Neutrophil (primary cell): Measurements from ENCODE around the gene WBP11.
A peak's percentile ranks its signal among the peaks of the same experiment; 100 is the strongest.

Experiments used
- H3K27ac ChIP-seq: fragments of 200-600 bp; sonication (generic); 2 replicates; pipeline ENCODE4 v1.5.1; 2016; ENCODE audit warnings: mild to moderate bottlenecking, moderate library complexity
- H3K27me3 ChIP-seq: fragments of 200-600 bp; sonication (generic); 2 replicates; pipeline ENCODE4 v1.6.0; 2016; ENCODE audit warnings: mild to moderate bottlenecking
- H3K36me3 ChIP-seq: fragments of 200-600 bp; sonication (generic); 2 replicates; pipeline ENCODE4 v1.5.1; 2017
- H3K4me1 ChIP-seq, 2 experiments: fragments of 200-600 bp in 1 of 2; sonication (generic) in 1 of 2; 1 replicate in 1 of 2; 2 replicates in 1 of 2; pipeline versions ENCODE4 v1.5.1 to v1.6.1; 2013 to 2016; ENCODE audit warnings: low read depth in 1 of 2, low read length in 1 of 2, mild to moderate bottlenecking in 1 of 2, moderate library complexity in 1 of 2; ENCODE audit not compliant: control insufficient read depth in 1 of 2, insufficient read depth in 1 of 2
- H3K4me3 ChIP-seq, 2 experiments: fragments of 200-600 bp in 1 of 2; sonication (generic) in 1 of 2; 1 replicate in 1 of 2; 2 replicates in 1 of 2; pipeline ENCODE4 v1.5.1; 2013 to 2016; ENCODE audit warnings: low read depth in 1 of 2, low read length in 1 of 2, mild to moderate bottlenecking in 1 of 2, moderate library complexity in 1 of 2
- H3K9me3 ChIP-seq: fragments of 200-600 bp; sonication (generic); 2 replicates; pipeline ENCODE4 v1.5.1; 2016
- TF ChIP-seq, protein P1 (sequence below): fragments of 200-600 bp; sonication (generic); IDR thresholded peaks from 2 replicates; pipeline ENCODE4 v1.5.1; 2016; ENCODE audit warnings: antibody characterized with exemption

The WBP11 gene

DNA sequence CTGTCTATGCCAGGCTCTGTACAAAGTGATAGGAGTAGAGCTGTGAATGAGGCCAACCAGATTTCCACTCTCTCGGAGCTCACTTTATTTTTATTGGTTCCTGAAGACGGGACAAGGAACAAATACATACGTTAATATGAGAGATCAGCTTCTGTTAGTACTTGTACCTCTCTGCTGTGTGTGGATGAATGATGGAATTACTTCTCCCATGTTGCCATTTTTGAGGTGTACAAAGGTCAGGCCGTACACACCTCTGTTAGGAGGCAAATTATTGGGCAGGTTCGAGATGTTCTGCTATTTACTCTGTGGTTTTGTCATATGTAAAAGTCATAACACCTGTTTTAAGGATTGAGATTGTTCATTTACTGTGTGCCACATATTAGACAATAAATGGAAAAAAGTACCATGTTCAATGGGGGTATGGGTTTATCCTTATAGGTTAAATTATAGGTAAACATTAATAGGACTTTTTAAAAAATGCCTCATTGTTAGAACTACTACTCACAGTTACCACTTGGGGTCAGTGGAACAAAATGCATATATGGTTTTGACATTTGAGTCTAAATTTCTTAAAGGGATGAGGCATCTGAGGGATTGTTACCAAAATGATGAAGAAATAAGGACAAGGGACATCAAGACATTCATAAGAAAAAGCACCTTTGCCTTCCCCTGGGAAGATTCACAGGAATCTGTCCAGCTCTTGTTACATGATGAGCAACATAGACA is 26.9 kb downstream of the WBP11 start:
- H3K9me3 ChIP-seq: no peaks in the 10 kb centered on the region
- H3K4me1 ChIP-seq: peaks cover 33 to 39% of the 10 kb centered on the region in 2 experiments
- no peaks in the 10 kb centered on the region for H3K36me3 ChIP-seq
- no peak overlapping the region for H3K27ac ChIP-seq
- TF ChIP-seq, protein P1, sequence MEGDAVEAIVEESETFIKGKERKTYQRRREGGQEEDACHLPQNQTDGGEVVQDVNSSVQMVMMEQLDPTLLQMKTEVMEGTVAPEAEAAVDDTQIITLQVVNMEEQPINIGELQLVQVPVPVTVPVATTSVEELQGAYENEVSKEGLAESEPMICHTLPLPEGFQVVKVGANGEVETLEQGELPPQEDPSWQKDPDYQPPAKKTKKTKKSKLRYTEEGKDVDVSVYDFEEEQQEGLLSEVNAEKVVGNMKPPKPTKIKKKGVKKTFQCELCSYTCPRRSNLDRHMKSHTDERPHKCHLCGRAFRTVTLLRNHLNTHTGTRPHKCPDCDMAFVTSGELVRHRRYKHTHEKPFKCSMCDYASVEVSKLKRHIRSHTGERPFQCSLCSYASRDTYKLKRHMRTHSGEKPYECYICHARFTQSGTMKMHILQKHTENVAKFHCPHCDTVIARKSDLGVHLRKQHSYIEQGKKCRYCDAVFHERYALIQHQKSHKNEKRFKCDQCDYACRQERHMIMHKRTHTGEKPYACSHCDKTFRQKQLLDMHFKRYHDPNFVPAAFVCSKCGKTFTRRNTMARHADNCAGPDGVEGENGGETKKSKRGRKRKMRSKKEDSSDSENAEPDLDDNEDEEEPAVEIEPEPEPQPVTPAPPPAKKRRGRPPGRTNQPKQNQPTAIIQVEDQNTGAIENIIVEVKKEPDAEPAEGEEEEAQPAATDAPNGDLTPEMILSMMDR: no peak
- H3K27me3 ChIP-seq: peaks cover 65% of the 10 kb centered on the region
- no peak overlapping the region for H3K4me3 ChIP-seq

DNA sequence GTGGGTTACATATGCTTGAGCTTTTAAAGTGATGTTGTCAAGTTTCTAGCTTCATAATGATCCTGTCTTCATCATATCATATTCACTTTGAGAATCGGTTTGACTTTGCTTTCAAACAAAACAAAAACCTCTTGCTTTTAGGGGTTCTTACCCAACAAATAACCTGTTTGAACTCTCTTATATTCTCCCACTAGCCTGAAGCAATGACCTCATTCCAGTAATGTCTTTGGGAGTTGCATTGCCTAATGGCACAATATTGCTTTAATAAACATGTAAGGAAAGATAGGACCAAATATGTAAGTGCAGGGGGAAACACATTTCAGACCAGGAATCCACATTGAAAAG is 27.7 kb downstream of the WBP11 start:
- Histone ChIP-seq H3K27me3 (peaks cover 57% of the 10 kb centered on the region), H3K36me3 (no peaks in the 10 kb centered on the region), H3K4me3 (peak overlapping the region; percentile 69 to 83), H3K27ac (peak overlapping the region; percentile 79), H3K9me3 (no peaks in the 10 kb centered on the region), H3K4me1 (peaks cover 40 to 43% of the 10 kb centered on the region in 2 experiments)
- TF ChIP-seq, protein P1: no peak

DNA sequence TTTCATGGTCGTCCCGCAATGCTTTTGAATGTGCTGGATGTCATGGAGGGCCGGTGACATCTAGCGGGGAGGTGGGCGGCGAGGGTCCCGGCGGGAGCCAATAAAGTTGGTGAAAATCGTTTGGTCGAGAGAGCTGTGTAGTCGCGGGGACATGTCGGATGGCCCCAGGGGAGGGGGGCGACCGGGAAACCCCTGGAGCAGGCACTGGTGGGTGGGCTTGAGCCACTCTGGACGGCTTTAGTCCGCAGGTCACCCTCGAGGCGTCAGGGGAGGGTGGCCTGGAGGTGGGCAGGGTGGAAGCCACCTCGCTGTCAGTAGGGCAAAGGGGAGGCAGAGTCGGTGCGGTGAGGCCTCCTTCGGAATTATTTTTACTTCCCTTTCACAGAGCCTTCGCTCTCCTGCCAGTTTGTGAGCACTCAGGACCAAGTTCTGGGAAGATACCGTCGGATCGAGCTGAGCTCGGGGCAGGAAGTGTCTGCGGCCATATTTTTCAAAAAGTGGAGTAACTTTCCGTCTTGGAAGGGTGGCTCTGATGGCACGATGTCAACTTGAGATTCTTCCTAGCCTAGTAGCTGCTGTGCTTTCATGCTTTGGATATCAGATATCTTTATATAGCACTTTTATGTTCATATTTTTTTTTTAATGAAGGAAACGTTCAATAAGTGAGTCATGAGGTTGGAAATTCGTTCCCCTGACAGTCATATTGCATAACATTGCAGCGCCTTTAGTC is 28.2 kb downstream of the WBP11 start:
- Histone ChIP-seq H3K4me1 (peaks cover 40 to 44% of the 10 kb centered on the region in 2 experiments), H3K9me3 (no peaks in the 10 kb centered on the region), H3K4me3 (peak overlapping the region; percentile 69 to 83), H3K27ac (peak overlapping the region; percentile 79), H3K36me3 (no peaks in the 10 kb centered on the region), H3K27me3 (peaks cover 52% of the 10 kb centered on the region)
- TF ChIP-seq, protein P1: no peak

DNA sequence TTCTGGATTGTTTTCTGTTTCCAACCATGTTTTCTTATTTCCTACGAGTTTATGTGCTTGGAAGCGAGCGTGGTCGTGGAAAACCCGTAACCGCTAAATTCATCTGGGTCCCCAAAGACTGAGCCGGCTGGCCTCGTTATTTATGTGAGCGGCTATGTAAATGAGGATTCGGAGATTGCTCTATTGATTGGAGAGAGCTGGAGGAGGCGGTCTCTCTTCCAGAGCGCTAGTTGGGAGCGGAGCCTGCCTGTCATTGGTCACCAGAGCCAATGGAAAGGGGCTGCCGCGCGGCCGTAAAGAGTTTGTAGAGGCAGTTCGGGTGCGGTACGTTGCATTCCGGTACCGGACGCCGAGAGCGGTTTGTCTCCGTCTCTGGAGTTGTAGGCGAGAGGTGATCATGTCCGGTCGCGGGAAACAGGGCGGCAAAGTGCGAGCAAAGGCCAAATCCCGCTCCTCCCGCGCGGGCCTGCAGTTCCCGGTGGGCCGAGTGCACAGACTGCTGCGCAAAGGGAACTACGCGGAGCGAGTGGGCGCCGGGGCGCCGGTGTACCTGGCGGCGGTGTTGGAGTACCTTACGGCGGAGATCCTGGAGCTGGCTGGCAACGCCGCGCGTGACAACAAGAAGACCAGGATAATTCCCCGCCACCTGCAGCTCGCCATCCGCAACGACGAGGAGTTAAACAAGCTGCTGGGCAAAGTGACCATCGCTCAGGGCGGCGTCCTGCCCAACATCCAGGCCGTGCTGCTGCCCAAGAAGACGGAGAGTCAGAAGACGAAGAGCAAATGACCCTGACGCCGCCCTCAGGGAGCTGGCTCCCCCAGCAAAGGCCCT is 29.0 kb downstream of the WBP11 start:
- no peaks in the 10 kb centered on the region for H3K9me3 ChIP-seq
- peaks cover 44% of the 10 kb centered on the region for H3K27me3 ChIP-seq
- H3K4me3 ChIP-seq: peak overlapping the region; percentile 69 to 83
- H3K27ac ChIP-seq: peak overlapping the region; percentile 79
- peaks cover 45 to 51% of the 10 kb centered on the region in 2 experiments for H3K4me1 ChIP-seq
- H3K36me3 ChIP-seq: no peaks in the 10 kb centered on the region
- TF ChIP-seq, protein P1: peak; percentile 1

DNA sequence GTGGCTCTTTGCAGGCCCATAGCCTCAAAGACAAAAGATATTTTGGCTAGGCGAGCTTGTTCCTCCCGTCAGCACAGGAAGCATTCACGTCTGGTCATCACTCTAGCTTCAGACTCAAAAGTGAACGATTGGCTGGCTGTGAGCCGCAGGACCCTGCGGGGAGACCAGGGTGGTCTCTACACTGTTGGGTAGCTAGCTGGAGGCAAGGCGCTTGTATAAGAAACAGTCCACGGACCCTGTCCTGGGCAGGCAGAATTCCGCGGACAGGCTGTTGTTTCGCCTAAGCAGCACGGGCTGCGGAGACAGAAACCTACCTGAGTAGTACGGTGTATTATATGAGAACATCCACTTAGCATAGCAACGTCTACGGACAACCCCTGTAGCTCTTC is 29.6 kb downstream of the WBP11 start:
- Histone ChIP-seq H3K27me3 (peaks cover 45% of the 10 kb centered on the region), H3K4me1 (peaks cover 51 to 57% of the 10 kb centered on the region in 2 experiments), H3K9me3 (no peaks in the 10 kb centered on the region), H3K36me3 (no peaks in the 10 kb centered on the region), H3K27ac (peak overlapping the region; percentile 79), H3K4me3 (peak overlapping the region; percentile 69 to 83)
- TF ChIP-seq, protein P1: no peak
